SU-DHL-6 (cell line): Measurements from ENCODE around the gene JAKMIP1.

Experiments used
- H2AFZ ChIP-seq: fragments of 200-600 bp; sonication (generic); 2 replicates; pipeline ENCODE4 v1.6.1; 2014; ENCODE audit warnings: low read depth, mild to moderate bottlenecking, moderate library complexity, mixed read lengths, antibody characterized with exemption, low read length; ENCODE audit not compliant: severe bottlenecking
- H3F3A ChIP-seq: fragments of 200-600 bp; shearing (Covaris generic); 2 replicates; pipeline ENCODE4 v1.6.0; 2016; ENCODE audit warnings: antibody characterized with exemption, mild to moderate bottlenecking; ENCODE audit not compliant: insufficient read depth
- H3K27ac ChIP-seq: fragments of 200-600 bp; sonication (generic); 2 replicates; pipeline ENCODE4 v1.5.1; 2016; ENCODE audit warnings: low read depth, mild to moderate bottlenecking, low read length, moderate library complexity, mixed read lengths
- H3K27me3 ChIP-seq: fragments of 200-600 bp; sonication (generic), shearing (Covaris generic); 2 replicates; pipeline ENCODE4 v1.6.0; 2014; ENCODE audit warnings: mild to moderate bottlenecking, low read length
- H3K36me3 ChIP-seq: fragments of 200-600 bp; sonication (generic); 2 replicates; pipeline ENCODE4 v1.6.1; 2014; ENCODE audit warnings: mild to moderate bottlenecking, low read length, mixed read lengths
- H3K4me2 ChIP-seq: fragments of 300-600, 200-600 bp; shearing (Covaris generic), sonication (generic); 2 replicates; pipeline ENCODE4 v1.6.0; 2014; ENCODE audit warnings: low read length, low read depth, mild to moderate bottlenecking; ENCODE audit not compliant: poor library complexity, severe bottlenecking
- H3K4me3 ChIP-seq: fragments of 200-600 bp; sonication (generic); 2 replicates; pipeline ENCODE4 v1.5.1; 2014; ENCODE audit warnings: antibody characterized with exemption, low read length, mild to moderate bottlenecking, mixed read lengths; ENCODE audit not compliant: insufficient read depth, poor library complexity, severe bottlenecking
- H3K79me2 ChIP-seq: fragments of 200-600 bp; sonication (generic); 2 replicates; pipeline ENCODE4 v1.6.1; 2014; ENCODE audit warnings: mild to moderate bottlenecking, low read length, moderate library complexity; ENCODE audit not compliant: insufficient read depth
- H3K9ac ChIP-seq: fragments of 200-600 bp; sonication (generic); 2 replicates; pipeline ENCODE4 v1.7.0; 2014; ENCODE audit warnings: mild to moderate bottlenecking, low read length
- H3K9me2 ChIP-seq: fragments of 200-600 bp; sonication (generic); replicated peaks from 2 replicates; pipeline ENCODE4 v1.6.1; 2014; ENCODE audit warnings: low read length; ENCODE audit not compliant: insufficient read depth
- H3K9me3 ChIP-seq: fragments of 200-600 bp; sonication (generic); 2 replicates; pipeline ENCODE4 v1.6.1; 2014; ENCODE audit warnings: low read length, mixed read lengths; ENCODE audit not compliant: insufficient read depth
- H4K20me1 ChIP-seq: fragments of 200-600 bp; sonication (generic); 2 replicates; pipeline ENCODE4 v1.6.1; 2014; ENCODE audit warnings: low read depth, mild to moderate bottlenecking, antibody characterized with exemption, low read length, moderate library complexity, mixed read lengths
- CTCF ChIP-seq: fragments of 200-600 bp; sonication (generic); IDR thresholded peaks from one replicate; pipeline ENCODE4 v1.5.1; 2017; ENCODE audit warnings: antibody characterized with exemption, mild to moderate bottlenecking, low read length, moderate library complexity; ENCODE audit not compliant: insufficient read depth, poor library complexity, severe bottlenecking
- EZH2phosphoT487 ChIP-seq: fragments of 200-600 bp; sonication (generic), shearing (Covaris generic); conservative IDR thresholded peaks from 2 replicates; pipeline ENCODE4 v1.6.1; 2018; ENCODE audit warnings: mild to moderate bottlenecking, antibody characterized with exemption, low read length, moderate library complexity, mixed read lengths

Gene JAKMIP1

GRCh38 chr4:6035786-6036185 is 164.6 kb downstream of the JAKMIP1 start:
- no peak overlapping the region for H3K27ac ChIP-seq
- TF ChIP-seq CTCF (no peak), EZH2phosphoT487 (no peak)

GRCh38 chr4:6033381-6033780 is 167.0 kb downstream of the JAKMIP1 start:
- Histone ChIP-seq H3K27ac (no peak overlapping the region), H3K9ac (no peak overlapping the region), H3K9me2 (no peaks in the 10 kb centered on the region), H2AFZ (no peak overlapping the region), H3K27me3 (no peaks in the 10 kb centered on the region), H3K36me3 (no peaks in the 10 kb centered on the region), H3K4me3 (no peak overlapping the region), H4K20me1 (no peaks in the 10 kb centered on the region), H3K4me2 (no peak overlapping the region), H3F3A (no peaks in the 10 kb centered on the region), H3K79me2 (no peaks in the 10 kb centered on the region), H3K9me3 (no peaks in the 10 kb centered on the region)
- TF ChIP-seq CTCF (no peak), EZH2phosphoT487 (no peak)

More at GRCh38 chr4:6035786-6036185, 164.6 kb downstream of the JAKMIP1 start:
- H4K20me1 ChIP-seq: no peaks in the 10 kb centered on the region
- H3K4me2 ChIP-seq: no peak overlapping the region
- H2AFZ ChIP-seq: no peak overlapping the region
- H3K36me3 ChIP-seq: no peaks in the 10 kb centered on the region
- no peaks in the 10 kb centered on the region for H3F3A ChIP-seq
- H3K9me2 ChIP-seq: no peaks in the 10 kb centered on the region
- no peaks in the 10 kb centered on the region for H3K79me2 ChIP-seq
- H3K9ac ChIP-seq: no peak overlapping the region
- H3K27me3 ChIP-seq: no peaks in the 10 kb centered on the region
- H3K4me3 ChIP-seq: no peak overlapping the region
- H3K9me3 ChIP-seq: no peaks in the 10 kb centered on the region

GRCh38 chr4:6032249-6033244 is 167.8 kb downstream of the JAKMIP1 start:
- H3K9me3 ChIP-seq: no peaks in the 10 kb centered on the region
- no peak overlapping the region for H3K4me3 ChIP-seq

More at GRCh38 chr4:6032249-6033244, 167.8 kb downstream of the JAKMIP1 start:
- Histone ChIP-seq H3K36me3 (no peaks in the 10 kb centered on the region), H2AFZ (no peak overlapping the region), H4K20me1 (no peaks in the 10 kb centered on the region), H3K27ac (no peak overlapping the region), H3K9me2 (no peaks in the 10 kb centered on the region), H3F3A (no peaks in the 10 kb centered on the region), H3K79me2 (no peaks in the 10 kb centered on the region), H3K4me2 (no peak overlapping the region), H3K27me3 (no peaks in the 10 kb centered on the region), H3K9ac (no peak overlapping the region)
- no peak for TF ChIP-seq CTCF
